Lower lobe of right lung (tissue), 2 donors: ENCODE data around the gene EVA1A. TPM values are rescaled to one million over a fixed set of nuclear protein-coding genes. Genes with fewer than 3 reads are reported as not detected.
A peak's percentile ranks its signal among the peaks of the same experiment; 100 is the strongest.

ENCODE experiments used
- ATAC-seq, 2 donors: fragments of 200-7000 bp; cut with Tn5 transposase; one replicate each; pipeline ENCODE4 v1.9.1; 2020 to 2022; ENCODE audit warnings: mild to moderate bottlenecking in 2 of 2, moderate library complexity in 2 of 2
- DNase-seq: peaks from one replicate; pipeline ENCODE4 v3.0.0-alpha.2; 2020
- H3K27ac ChIP-seq: fragments of 200-600 bp; one replicate; pipeline ENCODE4 v1.8.0; 2022
- H3K27me3 ChIP-seq: fragments of 200-600 bp; one replicate; pipeline ENCODE4 v1.8.0; 2022; ENCODE audit warnings: low read depth
- H3K36me3 ChIP-seq: fragments of 200-600 bp; one replicate; pipeline ENCODE4 v1.8.0; 2022; ENCODE audit warnings: mild to moderate bottlenecking
- H3K4me1 ChIP-seq: fragments of 200-600 bp; one replicate; pipeline ENCODE4 v1.8.0; 2022
- H3K4me3 ChIP-seq: fragments of 200-600 bp; one replicate; pipeline ENCODE4 v1.8.0; 2022; ENCODE audit warnings: mild to moderate bottlenecking
- H3K9me3 ChIP-seq: fragments of 200-600 bp; one replicate; pipeline ENCODE4 v1.8.0; 2022
- CTCF ChIP-seq: fragments of 200-600 bp; IDR thresholded peaks from one replicate; pipeline ENCODE4 v1.8.0; 2022; ENCODE audit warnings: antibody characterized with exemption, mild to moderate bottlenecking
- intact Hi-C: fragments of 100-400 bp; cut with DNase I; formaldehyde crosslinking; loops from one replicate; pipeline ENCODE4 v1.11.0; 2022
- total RNA-seq: library from RNA; stranded (reverse); fragmentation: NEBNext Ultra II Directional; extraction: Animal tissue kit (Norgen Biotek cat#: 25700); gene quantifications from one replicate; pipeline ENCODE4 v1.2.1, GENCODE V29; 2021
- donor health status: DM: no; HTN: yes; CAD: no; lungs with severe emphysema.

The EVA1A gene
- total RNA-seq, 1 donor from 2014 or later, result 31.7 TPM

GRCh38 chr2:75526842-75527241 is 33.9 kb downstream of the EVA1A start:
- no peak for DNase-seq
- no peak overlapping the region for H3K4me3 ChIP-seq
- intact Hi-C loops, result no loop called here
- no peaks in the 10 kb centered on the region for H3K36me3 ChIP-seq
- no peaks in the 10 kb centered on the region for H3K9me3 ChIP-seq
- no peak overlapping the region for H3K27ac ChIP-seq
- H3K27me3 ChIP-seq, result no peaks in the 10 kb centered on the region
- TF ChIP-seq CTCF, result no peak
- H3K4me1 ChIP-seq, result no peaks in the 10 kb centered on the region
- no peak for ATAC-seq

- ATAC-seq (no peak), DNase-seq (no peak)
- Histone ChIP-seq H3K4me3 (no peak overlapping the region), H3K27me3 (no peaks in the 10 kb centered on the region), H3K4me1 (no peaks in the 10 kb centered on the region), H3K27ac (no peak overlapping the region), H3K36me3 (no peaks in the 10 kb centered on the region), H3K9me3 (no peaks in the 10 kb centered on the region)
- no peak for TF ChIP-seq CTCF
- intact Hi-C loops, result no loop called here
These were observed 35.1 kb downstream of the EVA1A start for GRCh38 chr2:75525434-75526310.

GRCh38 chr2:75524276-75524911 is 36.3 kb downstream of the EVA1A start:
- ATAC-seq (no peak), DNase-seq (no peak)
- no peaks in the 10 kb centered on the region for H3K27me3 ChIP-seq
- no peak overlapping the region for H3K27ac ChIP-seq
- no peaks in the 10 kb centered on the region for H3K9me3 ChIP-seq
- no peaks in the 10 kb centered on the region for H3K4me1 ChIP-seq
- no peaks in the 10 kb centered on the region for H3K36me3 ChIP-seq
- H3K4me3 ChIP-seq, result no peak overlapping the region
- intact Hi-C loops, result no loop called here
- TF ChIP-seq CTCF, result no peak

GRCh38 chr2:75523313-75524275 is 37.1 kb downstream of the EVA1A start:
- Histone ChIP-seq H3K27ac (no peak overlapping the region), H3K9me3 (no peaks in the 10 kb centered on the region), H3K4me1 (no peaks in the 10 kb centered on the region), H3K4me3 (no peak overlapping the region), H3K36me3 (no peaks in the 10 kb centered on the region), H3K27me3 (no peaks in the 10 kb centered on the region)
- TF ChIP-seq CTCF, result no peak
- no peak for DNase-seq
- peak; percentile 49 to 72 for ATAC-seq
- intact Hi-C loops, result no loop called here
